ENCODE data around the gene PHACTR4.

DNA sequence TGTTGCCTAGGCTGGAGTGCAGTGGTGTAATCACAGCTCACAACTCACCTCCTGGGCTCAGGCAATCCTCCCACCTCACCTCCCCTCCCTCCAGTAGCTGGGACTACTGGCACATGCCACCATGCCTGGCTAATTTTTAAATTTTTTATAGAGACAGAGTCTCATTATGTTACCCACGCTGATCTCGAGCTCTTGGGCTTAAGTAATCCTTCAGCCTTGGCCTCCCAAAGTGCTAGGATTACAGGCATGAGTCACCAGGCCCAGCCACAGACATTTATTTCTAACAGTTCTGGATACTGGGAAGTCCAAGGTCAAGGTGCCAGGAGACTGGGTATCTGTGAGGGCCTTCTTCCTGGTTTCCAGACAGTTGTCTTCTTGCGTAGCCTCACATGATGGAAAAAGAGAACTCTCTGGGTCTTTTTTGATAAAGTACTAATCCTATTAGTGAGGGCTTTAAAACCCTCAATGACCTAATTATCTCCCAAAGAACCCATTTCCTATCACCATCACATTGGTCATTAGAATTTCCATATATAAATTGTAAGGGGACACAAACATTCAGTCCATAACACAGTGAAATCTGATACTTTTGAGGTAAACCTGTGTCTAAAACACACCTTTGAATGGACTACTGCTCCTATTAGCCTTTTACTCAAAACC is 67.9 kb downstream of the PHACTR4 start:
- TF ChIP-seq CTCF (conservative IDR thresholded peaks at IDR 0.05 in 1 of 2, IDR thresholded peaks at IDR 0.05 in 1 of 2; ENCODE audit: low read depth in 1 of 2, low read length in 2 of 2) (no peak), EZH2 (IDR thresholded peaks at IDR 0.05; ENCODE audit: low read length, missing control alignments) (no peak)

All from fibroblast of lung (primary cell).